Hematopoietic multipotent progenitor cell treated with erythropoietin and hydrocortisone succinate and interleukin-3 and kit ligand, for 6 days (in vitro differentiated cells): ENCODE measurements around the gene SMIM15.
"Not testable (repeated sequence)": the region's sequence is repeated elsewhere in the genome, so short reads cannot be mapped to it uniquely, and the experiment has no call there.

Experiments used
- DNase-seq: peaks from one replicate; pipeline ENCODE4 v3.0.0-alpha.2; 2015

The SMIM15 gene

GRCh38 chr5:61162010-61162831 is at the start of gene SMIM15:
Gene SMIM15, minus strand, starts transcription at chr5:61162468. Its CDS starts 2,297 bp downstream, at chr5:61160171.
- DNase-seq: peak; percentile 94

GRCh38 chr5:61207884-61208283 is 45.6 kb upstream of the SMIM15 start:
- DNase-seq: no peak

- no peak for DNase-seq
Measured at GRCh38 chr5:61205013-61205412, 42.7 kb upstream of the SMIM15 start.

GRCh38 chr5:61202213-61202612 is 39.9 kb upstream of the SMIM15 start:
- DNase-seq: no peak

DNA sequence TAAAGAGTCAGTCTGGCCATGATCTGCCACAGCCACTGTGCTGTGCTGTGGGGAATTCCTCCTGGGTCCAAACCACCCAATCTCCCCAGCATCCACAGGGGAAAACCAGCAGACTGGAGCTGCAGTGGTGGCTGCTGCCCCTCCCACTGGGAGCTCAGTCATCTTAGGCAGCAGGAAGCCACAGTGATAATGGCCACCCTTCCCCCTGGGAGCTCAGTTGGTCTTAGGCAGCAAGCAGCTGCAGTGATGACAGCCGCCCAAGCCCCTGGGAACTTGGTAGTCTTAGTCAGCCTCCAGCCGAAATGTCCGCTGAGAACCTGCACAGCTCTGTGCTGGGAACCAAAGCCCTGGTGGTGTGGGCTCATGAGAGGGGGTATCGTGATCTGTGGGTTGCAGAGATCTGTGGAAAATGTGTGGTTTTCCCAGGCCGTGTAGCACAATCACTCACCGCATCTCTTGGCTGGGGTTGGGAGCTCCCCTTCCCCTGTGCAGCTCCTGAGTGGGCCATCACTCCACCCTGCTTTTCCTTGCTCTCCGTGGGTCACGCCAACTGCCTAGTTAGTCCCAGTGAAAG is 38.4 kb upstream of the SMIM15 start:
- DNase-seq: no peak

DNA sequence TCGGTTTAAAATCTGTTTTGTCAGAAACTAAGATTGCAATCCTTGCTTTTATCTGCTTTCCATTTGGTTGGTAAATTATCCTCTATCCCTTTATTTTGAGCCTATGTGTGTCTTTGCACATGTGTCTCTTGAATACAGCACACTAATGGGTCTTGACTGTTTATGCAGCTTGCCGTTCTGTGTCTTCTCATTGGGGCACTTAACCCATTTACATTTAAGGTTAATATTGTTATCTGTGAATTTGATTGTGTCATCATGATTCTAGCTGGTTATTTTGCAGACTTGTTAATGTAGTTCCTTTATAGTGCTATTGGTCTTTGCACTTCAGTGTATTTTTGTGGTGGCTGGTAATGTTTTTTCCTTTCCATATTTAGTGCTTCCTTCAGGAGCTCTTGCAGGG is 36.3 kb upstream of the SMIM15 start:
- DNase-seq: no peak

DNA sequence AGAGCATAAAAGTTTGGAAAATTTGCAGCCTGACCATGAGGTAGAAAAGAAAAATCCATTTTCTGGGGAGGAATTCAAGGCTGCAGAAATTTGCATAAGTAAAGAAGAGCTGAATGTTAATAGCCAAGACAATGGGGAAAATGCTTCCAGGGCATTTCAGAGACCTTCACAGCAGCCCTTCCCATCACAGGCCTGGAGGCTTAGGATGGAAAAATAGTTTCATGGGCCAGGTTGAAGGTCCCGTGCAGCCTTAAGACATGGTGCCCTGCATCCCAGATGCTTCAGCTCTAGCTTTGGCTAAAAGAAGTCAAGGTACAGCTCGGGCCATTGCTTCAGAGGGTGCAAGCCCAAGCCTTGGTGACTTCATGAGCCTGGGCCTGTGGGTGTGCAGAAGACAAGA is 25.6 kb upstream of the SMIM15 start:
- DNase-seq: not testable (repeated sequence)

DNA sequence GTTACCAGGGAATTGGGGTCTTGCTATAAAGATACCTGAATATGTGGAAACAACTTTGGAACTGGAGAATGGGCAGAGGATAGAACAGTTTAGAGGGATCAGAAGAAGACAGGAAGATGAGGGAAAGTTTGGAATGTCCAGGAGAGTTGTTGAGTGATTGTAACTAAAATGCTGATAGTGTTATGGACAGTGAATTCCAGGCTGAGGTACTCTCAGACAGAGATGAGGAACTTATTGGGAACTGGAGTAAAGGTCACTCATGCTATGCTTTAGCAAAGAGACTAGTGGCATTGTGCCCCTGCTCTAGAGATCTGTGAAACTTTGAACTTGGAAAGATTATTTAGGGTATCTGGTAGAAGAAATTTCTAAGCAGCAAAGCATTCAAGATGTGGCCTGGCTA is 25.1 kb upstream of the SMIM15 start:
- DNase-seq: not testable (repeated sequence)

- DNase-seq: no peak
Measured at GRCh38 chr5:61186634-61187033, 24.4 kb upstream of the SMIM15 start.

GRCh38 chr5:61184708-61185107 is 22.4 kb upstream of the SMIM15 start:
- no peak for DNase-seq

- DNase-seq: no peak
Measured at GRCh38 chr5:61183538-61183937, 21.3 kb upstream of the SMIM15 start.

DNA sequence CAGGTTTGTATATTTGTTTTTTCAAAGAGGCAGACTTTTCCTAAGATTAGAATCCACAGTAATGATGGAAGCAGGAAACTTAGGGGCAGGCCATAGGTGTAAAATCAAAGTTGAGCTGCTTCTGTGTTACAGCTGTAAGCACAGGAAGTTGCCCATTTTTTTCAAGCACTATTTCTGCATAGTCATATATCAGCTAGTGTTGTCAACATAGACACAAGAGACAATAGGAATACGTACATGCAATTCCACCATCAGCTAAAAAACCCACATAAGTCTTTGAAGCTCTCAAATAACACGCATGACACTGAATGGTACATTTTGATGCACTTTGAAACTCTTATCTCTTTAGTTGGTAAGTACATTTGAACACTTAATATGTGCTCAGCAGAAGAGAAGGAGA is 20.2 kb upstream of the SMIM15 start:
- peak; percentile 30 for DNase-seq

- DNase-seq: no peak
Measured at GRCh38 chr5:61180886-61181285, 18.6 kb upstream of the SMIM15 start.

DNA sequence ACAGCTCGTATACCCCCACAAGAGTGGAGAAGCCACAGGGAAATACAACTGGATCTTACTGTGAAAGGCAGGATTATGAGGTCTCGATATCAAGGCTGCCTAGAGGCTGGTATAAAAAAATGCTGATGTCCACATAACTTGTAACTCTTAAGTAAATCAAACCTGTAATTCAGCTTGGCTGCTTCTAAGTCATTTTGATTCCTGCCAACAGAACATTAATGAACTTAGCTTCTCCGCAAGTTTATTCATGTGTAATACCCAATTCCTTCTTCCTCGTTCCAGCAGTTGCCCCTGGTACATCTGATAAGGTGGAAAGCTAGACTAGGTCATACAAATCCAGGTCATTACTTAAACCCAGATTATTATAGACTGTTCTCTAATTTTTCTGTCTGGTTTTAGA is 16.4 kb upstream of the SMIM15 start:
- no peak for DNase-seq

GRCh38 chr5:61177716-61178115 is 15.4 kb upstream of the SMIM15 start:
- DNase-seq: no peak

- DNase-seq: no peak
Measured at GRCh38 chr5:61177070-61177469, 14.8 kb upstream of the SMIM15 start.

DNA sequence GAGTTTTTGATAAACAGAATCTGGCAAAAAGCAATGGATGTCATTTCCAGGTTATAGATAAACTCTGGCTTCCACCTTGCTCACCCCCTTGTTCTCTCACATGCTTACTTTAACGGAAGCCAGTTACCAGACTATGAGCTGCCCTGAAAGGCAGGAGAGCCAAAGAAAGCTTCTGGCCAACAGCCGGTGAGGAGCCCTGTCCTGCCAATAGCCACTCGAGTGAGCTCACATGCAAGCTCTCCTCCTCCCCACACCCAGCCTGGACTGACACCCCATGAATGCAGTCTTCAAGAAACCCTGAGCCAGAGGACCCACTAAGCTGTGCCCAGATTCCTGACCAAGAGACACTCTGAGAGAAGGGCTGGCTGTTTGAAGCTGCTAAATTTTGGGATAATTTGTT is 14.4 kb upstream of the SMIM15 start:
- DNase-seq: no peak

DNA sequence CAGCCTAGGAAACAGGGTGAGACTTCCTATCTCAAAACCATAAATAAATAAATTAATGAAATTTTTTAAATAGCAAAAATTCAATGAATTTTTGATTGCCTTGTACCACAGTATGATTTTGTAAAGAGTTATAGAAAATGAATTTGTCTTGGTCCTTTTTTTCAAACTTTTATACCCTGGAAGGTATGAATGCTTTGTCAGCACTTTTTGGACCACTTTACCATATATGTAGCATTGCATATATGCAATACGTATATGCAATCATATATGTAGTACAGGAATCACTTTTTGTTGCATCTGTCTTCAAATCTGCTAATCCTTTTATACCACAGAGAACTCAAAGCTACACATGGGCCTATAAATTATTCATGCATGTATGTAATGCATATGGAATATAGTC is 9.2 kb upstream of the SMIM15 start:
- no peak for DNase-seq

DNA sequence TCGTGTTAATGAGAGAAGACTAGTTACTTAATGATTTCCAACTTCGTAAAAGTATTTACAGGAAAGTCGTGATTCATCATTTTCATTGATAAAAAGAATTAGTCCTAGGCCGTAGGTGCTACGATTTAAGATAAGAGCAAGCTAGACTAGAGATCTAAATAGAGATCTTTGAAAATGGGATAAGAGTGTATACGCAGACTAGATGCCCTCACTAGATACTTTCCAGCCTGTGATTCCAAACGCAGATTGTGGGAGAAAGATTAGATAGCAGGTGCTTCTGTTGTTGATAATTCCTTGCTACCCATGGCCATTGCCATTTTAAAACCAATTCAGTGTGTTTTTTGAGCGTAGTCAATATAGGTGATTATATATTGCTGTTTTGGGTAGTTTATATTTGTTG is 6.7 kb upstream of the SMIM15 start:
- DNase-seq: no peak

DNA sequence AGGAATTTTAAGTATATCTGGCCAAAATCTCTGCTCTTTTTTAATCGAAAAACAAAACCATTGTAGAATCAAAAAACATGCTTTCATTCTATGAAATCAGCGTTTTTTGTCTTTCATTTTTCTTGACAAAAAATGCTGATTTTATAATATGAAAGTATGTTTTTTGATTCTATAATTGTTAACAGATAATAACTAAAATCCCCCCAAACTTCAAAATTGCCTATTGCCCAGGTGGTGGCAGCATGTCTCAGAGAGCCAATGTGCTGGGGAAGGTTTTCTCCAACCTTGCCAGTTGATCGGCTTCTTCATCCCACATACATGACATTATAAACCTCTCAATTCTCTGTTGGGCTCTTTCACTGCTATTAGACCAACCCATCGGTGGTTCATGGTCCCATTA is 5.1 kb upstream of the SMIM15 start:
- peak; percentile 66 for DNase-seq

DNA sequence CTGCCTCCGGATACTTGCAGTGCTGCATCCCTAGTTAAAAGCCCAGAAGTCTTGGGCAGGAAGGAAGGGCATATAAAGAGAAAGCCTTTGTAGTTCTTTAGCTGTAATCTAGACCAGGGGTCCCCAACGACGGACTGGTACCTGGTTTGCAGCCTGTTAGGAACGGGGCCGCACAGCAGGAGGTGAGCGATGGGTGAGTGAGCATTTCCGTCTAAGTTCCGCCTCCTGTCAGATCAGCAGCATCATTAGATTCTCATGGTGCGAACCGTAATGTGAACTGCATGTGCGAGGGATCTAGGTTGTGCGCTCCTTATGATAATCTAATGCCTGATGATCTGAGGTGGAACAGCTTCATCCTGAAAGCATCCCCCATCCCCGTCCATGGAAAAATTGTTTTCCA is 1.6 kb upstream of the SMIM15 start:
- DNase-seq: no peak

- DNase-seq: peak; percentile 35
Measured at GRCh38 chr5:61162832-61163567, 732 bp upstream of the SMIM15 start.

GRCh38 chr5:61160497-61160896 is 1.8 kb downstream of the SMIM15 start:
- no peak for DNase-seq

- DNase-seq: peak; percentile 66
Measured at GRCh38 chr5:61159836-61160235, 2.4 kb downstream of the SMIM15 start.
